GM21381 (cell line): ENCODE results near the gene SORBS1.

ENCODE experiments used
- ATAC-seq: cut with Tn5 transposase; IDR thresholded peaks from one replicate; pipeline ENCODE4 v1.9.1; 2021; ENCODE audit warnings: mild to moderate bottlenecking, moderate library complexity; ENCODE audit not compliant: unreplicated experiment

The SORBS1 gene

DNA sequence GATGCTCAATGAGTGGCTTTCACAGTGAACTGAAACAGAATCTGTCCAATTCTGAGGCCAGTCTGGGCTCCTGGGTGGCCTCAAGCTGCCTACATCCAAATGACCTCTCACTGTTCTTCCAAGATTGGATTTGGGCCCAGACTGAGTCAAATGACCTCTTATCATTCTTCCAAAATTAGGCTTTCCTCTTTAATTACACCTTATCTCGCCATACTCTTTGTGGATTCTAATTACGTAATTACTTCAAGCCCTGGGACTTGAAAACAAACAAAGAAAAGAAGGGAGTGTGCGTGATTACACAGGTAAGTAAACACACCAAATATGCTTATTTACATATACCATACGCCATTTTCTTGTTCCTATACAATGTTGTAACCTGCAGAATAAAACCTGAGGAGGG, 18.8 kb downstream of the SORBS1 start:
- no peak for ATAC-seq

DNA sequence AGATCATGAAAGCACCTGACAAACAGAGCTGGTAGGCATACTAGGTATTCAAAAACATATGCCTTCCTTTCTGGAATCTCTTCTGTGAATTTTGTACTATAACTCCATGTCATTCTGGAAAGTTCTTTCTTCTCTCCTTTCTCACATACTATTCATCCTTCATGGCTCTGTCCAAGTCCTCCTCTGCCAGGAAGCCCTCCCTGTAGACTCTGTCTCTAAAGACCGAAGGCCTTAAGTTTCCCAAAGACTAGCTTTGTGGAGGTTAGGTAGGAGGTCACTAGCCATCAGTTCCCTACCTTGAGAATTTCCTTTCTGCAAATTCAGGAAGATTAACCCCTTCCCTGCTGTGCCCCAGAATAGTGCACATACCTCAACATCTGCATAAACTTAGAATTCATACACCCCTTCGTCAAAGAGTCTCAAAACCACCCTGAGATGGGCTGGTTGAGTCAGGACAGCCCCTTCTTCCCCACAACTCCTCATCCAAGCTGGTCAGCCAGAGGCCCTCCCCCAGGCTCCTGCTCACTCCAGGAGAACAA, 20.6 kb downstream of the SORBS1 start:
- ATAC-seq, result no peak

DNA sequence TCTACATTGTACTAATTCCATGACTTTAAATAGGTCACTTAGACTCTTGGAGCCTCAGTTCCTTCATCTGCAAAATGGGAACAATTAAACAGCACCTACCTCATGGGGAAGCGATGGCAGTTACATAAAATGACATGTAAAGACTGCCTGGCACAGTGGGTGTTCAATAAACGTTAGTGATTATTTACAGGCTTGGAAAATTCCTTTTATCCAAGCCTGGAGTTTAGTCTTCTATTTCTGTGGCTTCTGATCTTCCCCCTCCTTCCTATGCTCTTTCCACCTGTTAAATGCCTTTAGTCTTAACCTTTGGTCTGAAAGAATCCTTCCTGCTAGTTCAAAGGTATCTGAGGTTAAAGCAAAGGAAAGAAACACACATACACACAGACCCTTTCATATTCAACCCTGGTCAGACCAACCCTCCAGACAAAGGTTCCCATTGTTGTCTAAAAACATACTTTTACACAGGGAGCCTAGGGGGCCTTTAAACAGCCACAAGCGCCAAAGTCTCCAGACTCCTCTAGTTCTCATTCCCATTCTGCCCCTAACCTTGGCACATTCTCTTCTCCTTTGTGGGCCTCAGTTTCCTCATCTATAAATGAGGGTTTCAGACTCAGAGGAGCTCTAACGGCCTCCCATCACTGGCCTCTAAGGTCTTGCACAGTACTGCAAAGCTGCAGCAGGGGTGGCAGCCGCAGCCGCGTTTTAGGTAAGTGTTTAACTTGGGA, 21.4 kb downstream of the SORBS1 start:
- ATAC-seq, result no peak

DNA sequence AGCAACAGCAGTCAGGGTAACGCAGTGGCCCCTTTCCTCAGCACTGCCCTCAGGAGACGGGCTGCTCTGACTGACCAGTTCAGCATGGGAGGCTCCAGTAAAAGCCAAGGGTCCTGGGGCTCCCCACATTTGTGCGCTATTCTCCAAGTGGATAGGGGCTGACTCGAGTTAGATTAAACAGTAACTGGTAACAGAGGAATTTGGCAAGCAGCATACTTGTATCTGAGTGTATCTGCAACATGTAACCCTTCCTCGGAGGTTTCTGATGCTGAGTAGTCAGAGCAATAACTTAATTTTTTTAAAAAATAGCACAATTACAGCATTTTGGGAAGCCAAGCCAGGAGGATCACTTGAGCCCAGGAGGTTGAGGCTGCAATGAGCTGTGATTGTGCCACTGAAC, 22.8 kb downstream of the SORBS1 start:
- no peak for ATAC-seq

DNA sequence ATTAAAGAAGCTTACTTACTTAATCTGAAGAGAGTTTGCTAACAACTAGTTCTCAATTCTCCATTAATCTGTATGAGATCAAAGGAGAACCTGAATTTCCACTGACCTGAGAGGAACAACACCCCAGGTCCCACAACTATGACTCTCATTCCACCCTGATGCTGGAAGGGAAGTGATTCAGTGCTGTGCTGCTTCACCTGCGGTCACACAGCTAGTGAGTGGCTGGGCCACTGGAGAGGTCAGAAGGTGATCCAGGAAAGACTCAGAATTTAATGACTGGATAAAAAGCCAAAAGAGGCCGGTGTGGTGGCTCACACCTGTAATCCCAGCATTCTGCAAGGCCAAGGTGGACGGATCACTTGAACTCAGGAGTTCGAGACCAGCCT, 23.6 kb downstream of the SORBS1 start:
- ATAC-seq, result no peak

DNA sequence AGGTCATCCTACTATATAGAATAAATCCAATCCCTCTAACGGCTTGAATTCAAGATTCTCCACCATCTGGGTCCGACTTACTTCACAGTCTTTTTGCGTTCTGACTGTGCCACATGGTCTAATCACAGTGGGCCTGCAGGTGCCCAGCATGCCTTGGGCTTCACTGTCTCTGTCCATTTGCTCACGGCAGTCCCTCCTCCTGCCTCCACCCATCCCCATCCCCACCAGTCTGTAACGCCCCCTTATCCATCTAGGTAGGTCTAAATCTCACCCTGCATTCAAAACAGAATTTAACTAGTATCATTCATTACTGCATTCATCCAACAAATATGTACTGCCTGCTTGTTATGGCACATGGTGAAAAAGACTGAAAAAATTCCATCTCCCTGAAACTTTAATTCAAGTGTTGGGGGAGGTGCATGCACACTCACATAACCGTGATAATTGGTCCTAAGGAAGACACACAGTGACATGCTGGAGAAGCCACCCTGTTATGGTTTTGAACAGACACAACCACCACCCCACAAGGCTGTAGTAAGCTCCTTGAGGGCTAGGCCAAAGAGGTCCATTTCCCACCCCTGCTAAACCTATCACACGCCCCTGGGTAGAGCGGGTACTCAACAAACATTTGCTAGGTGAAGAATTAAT, 24.2 kb downstream of the SORBS1 start:
- ATAC-seq, result no peak

DNA sequence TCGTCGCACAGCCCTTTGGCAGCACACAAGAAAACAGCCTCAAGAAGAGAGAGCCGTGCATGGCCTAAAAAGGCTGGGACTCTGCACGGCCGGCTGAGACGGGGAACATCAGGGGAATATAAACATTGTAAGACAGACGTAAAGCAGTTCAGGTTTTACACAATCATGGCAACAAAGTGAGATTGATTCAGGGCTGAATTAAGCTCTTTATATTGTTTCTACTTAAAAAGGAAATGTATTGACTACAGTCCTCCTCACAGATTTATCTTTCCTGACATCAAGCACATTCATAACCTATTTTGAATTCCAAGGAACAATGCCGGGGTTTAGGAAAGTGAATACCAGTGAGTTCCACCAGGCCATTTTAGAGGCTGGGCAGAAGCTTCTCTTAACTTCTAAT, 25.2 kb downstream of the SORBS1 start:
- ATAC-seq, result no peak

DNA sequence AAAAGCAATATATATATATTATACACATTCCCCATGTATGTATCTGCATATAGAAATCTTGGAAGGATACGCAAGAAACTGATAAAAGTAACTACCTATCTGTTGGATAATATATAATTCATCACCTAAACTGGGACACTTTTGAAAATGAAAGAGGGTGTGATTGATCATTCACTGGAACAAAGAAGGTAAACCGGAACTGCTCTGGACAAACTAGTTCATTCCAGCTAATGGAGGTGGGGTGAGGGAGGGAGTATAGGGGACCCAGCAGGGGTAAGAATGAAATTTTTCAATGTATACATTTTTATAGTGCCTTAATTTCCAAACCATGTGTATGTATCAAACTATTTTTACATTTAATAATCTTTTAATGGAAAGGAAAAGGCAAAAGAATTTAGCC, 25.6 kb downstream of the SORBS1 start:
- ATAC-seq, result no peak

DNA sequence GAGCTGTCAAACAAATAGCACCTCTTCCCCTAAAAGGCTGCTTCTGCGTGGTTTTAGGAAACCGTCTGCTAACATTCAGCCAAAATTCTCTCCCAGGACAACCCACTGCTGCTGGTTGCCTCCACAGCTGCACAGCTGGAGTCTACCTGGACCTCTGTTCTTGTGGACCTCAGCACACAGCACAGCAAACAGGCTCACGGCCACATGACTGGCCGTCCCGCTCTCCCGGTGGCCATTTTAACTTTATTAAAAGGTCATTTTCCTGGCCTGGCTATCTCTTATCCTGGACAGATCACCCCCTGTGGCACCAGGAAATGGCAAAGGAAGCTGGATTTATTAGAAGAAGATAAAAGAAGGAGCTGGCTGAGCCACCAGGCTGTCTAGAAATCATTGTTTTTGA, 27.6 kb downstream of the SORBS1 start:
- no peak for ATAC-seq

DNA sequence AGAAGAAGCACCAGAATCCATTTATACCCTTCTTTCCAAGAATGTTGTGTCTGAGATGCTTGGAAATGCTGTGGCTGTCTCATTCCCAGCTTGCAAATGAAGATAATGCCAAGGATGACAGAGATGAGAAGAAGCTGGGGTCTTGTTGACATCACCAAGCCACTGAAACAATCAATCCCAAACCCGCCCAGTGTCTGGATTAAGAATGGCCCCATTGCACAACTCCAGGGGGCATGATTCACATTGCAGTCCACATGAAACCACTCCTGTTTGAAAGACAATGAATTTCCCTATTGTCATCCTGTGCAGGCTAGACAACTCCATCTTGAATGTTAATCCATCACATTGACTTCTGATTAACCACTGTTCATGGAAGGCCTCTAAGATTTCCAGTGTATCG, 28.6 kb downstream of the SORBS1 start:
- no peak for ATAC-seq

DNA sequence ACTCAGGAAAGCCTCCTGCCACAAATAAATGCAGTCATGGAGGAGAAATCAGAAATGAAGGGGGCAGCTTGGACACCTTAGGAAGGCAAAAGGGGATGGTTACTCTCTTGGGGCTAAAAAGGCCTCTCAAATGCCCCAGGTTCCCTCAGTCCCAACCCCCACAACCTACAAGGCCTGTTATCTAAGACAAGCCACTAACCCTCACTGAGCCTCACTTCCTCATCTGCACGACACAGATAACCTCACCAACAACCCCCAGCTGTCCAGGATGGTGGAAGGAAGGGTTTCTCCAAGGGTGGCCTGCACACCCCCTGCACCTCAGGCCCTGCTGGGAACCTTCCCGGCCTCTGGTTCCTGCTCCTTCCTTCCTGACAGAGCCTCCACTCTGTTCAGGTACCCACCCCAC, 29.2 kb downstream of the SORBS1 start:
- no peak for ATAC-seq

DNA sequence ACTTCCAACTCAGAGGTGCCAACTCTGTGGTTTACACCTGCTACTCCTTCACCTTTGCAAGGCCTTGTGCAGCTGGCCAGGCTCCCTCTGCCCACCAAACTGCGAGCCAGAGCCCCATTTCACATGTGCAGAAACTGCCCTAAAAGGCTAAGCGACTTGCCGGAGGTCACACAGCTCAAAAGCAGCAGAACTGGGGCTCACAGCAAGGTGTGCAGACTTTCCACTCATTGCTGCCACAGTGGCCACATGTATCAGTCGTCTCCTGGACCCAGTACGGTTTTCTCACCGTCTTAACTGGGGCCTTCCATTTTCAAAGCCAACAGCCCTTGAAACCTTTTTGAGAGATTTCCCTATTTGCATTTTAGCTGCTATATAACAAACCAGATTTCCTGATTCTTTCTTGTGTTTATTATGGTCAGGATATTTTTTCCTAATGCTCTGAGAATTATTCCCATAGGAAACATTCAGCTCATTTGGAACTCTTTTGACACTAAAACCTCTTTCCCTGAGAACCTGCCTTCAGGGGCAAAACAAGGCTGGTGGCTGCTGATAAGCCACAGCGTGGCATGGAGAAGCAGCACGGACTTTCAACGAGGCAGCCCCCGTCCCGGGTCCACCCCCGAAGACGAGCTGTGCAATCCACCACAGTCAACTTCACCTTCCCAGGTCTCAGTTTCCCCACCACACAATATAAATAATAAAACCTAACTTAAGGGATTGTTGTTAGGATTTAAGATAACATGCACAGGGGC, 29.9 kb downstream of the SORBS1 start:
- ATAC-seq, result no peak

DNA sequence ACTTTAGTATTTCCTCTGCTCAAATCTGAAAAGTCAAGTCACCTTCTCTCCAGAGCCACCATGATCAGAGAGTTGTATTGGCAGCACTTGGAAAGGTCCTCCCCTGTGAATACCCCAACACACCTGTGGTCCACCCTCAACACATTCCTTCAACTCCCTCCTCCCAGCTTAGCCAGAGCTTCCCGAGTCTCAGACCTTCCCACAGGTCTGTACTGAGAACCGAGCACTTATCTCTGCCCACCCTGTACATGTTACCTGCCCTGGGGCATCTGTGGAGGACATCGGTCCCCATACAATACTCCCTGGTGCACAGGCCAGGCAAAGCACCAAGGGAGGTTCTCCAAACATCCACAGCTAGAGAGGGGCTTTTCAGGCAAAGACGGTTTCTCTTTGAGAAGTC, 30.6 kb downstream of the SORBS1 start:
- ATAC-seq, result no peak

DNA sequence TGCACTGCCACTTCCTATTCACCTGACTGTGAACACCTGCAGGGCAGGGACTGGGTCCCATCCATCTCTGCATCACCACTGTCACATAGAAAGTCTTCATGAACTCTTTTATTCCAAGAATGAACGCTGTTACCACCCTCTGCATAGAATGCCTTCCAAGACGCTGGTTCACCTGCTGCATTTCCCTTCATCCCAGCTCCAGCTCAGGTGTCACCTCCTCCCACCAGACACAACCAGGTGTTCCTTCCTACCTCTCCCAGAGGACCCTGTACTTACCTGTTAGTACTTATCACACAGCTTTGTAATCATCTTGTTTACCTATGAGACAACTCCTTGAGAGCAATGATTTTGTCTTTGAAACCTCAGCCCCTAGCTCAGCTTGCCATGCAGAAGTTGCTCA, 31.1 kb downstream of the SORBS1 start:
- no peak for ATAC-seq

DNA sequence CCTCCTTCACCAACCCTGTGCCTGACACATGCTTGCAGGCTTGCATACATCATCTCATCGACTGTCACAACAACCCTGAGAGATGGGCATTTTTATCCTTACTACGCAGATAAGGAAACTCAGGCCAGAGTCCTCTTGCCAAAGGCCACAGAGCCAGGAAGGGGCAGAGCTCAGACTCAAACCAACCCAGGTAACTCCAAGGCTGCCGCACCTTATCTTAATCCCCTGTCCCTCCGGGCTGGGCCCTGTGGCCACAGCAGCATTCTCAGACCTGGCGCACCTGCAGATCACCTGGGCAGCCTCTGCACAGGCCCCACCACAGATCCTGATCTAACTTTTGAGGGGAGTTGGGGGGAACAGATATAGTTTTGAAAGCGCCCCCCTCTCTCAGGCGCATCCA, 35.1 kb downstream of the SORBS1 start:
- ATAC-seq, result no peak

DNA sequence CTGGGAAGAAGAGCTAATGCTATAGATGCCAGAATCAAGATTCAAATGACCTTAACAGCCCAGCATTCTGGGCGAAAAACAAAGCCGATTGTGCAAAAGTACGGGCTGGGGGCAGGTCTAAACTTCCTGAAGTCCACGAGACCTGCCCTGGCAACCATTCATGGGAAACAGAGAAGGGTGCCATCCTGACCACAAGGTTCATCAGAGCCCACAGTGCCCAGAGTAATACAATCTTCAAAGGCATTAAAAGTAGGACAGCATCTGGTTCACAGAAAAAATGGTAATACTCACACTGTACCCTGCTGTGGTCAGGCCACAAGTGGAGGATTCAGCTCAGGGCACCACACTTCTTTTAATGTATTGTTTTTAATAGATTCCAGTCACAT, 36.1 kb downstream of the SORBS1 start:
- ATAC-seq, result no peak

DNA sequence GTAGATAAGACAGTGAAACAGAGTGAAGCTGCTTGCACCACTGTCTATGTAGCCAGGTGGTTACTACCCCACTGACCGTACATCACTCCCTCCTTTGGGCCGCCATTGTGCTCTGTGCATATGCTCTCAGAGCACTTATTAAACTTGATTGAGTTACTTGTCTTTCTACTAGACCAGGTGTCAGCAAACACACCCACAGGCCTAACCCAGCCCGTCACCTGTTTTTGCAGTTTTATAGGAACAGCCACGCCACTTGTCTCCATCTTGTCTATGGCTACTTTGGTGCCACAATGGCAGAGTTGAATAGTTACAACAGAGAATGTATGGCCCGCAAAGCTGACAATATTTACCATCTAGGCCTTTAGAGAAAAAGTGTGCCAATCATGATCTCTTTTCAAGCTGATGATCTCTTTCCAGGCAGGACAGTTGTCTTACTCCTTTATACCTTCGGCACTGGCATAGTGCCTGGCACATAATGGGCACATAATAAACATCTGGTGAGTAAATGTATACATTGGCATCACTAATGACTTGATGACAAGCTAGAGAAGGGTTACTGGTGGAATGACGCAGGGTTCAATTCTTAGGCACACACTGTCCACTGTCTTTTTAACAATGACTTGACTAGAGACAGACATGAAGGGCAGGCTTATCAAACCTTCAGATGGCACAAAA, 36.7 kb downstream of the SORBS1 start:
- ATAC-seq, result no peak

DNA sequence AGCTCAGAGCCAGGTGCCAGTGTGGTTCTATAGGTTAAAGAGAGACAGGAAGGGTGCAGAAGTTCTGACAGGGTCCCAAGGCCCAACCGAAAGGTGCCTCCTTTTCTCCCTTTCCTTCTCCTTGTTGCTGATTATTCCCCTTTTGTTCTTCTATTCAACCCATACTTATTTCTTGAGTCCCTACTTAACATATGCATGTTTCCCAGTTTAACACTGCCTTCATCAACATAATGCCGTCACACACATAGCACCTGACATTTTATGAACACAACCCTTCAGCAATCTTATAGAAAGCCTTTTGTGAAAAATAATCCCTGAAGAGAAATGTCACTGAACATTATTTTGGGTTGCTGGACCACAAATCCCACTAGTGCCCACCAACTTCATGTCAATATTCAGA, 39.1 kb downstream of the SORBS1 start:
- no peak for ATAC-seq

DNA sequence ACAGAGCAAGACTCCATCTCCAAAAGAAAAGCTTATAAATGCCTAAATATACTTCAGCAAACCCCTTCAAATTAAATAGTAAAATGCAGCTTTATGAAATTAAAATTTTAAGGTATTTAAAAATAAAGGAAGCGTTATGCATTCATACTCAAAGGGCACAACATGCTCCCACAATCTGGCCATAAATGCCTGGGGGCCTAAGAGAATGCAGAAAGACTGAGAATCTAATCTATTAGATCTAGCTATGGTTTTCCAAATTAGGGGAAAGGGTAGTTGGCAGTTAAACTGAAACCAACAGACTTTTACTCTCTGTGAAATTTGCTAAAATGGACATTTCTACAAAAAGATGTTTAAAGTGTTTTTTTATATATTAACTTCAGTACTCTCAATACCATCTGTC, 40.6 kb downstream of the SORBS1 start:
- ATAC-seq, result no peak

DNA sequence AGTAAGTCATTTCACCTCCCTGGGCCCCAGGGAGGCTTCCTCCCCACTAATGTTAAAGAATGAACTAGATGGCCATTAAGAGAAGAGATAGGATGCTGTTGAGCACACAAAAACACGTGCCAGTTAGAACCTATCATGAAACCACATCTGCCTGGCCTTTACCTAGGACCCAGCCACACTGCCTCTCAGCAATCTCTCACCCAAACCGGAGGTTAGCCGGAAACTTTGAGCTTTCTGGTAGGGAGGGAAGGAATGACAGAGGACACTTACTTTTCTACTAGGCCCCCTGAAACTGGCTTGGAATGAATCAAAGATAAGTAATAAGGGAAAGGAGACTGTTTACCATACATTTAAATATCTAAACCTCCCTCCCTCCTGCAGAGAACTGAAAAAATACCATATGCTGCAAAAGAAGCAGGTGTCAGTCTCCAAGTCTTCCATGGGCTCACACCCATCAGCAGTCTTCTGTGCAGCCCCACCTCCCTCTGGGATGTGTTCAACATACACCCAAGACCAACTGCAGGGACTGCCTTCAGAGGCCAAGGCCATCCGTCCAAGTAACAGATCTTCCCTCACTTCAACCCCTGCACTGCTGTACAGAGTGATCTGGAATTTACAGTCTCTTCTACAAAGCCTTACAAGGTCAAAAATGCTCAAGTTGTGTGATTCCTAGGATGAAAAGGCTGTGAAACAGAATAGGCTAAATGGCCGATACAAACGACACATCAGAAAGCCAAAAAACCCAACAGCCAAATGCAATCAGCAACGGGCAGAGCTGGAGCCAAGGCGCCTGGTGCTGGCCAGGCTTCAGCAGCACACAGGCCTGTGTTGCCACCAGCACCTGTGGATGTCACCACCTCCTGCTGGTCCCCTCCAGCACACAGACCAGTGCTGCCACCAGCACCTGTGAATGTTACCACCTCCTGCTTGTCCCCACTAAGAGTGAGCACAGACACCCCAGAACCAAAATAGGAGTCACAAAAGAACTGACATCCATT, 42.4 kb downstream of the SORBS1 start:
- ATAC-seq, result no peak
